ENCODE data around the gene CDK11A. TPM values are rescaled to one million over a fixed set of nuclear protein-coding genes. Genes with fewer than 3 reads are reported as not detected.
"Not testable (repeated sequence)": the region's sequence is repeated elsewhere in the genome, so short reads cannot be mapped to it uniquely, and the experiment has no call there.

The CDK11A gene
- total and polyA plus RNA-seq, 2 experiments from 2014 or later, result 19.5 to 30.9 TPM

- no peak for DNase-seq (ENCODE audit: low spot score)
These were observed 20.4 kb downstream of the CDK11A start for GRCh38 chr1:1703796-1704195.

DNA sequence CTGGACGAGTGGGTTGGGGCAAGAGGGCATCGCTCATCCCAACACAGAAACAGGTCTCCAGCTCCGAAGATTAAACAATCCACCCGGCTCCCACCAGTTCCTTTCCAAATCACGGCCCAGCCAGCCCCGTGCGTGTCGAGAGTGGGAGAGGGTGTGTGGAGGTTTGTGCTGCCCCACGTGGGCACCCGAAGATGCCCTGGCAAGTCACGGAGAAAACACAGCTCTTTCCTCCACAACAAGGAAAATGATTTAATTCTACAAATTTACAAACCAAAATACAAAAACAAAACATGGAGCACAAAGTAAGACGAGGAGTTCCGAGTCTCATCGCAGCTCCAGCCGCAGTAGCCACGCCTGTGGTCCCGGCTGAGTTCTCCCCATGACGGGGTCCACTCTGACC is 21.7 kb downstream of the CDK11A start:
- not testable (repeated sequence) for H3K79me2 ChIP-seq; H3K36me3 ChIP-seq (replicated peaks; ENCODE audit: insufficient read depth, low read depth); H3K27ac ChIP-seq; H3K27me3 ChIP-seq; H3K4me3 ChIP-seq; DNase-seq (ENCODE audit: low spot score); H3K4me1 ChIP-seq (ENCODE audit: insufficient read depth); H3K4me2 ChIP-seq; H3K9me2 ChIP-seq (replicated peaks; ENCODE audit: insufficient read depth); H3K9me3 ChIP-seq (ENCODE audit: low read depth); H2AFZ ChIP-seq; H4K20me1 ChIP-seq (ENCODE audit: insufficient read depth, poor library complexity, severe bottlenecking)
- WGBS (ENCODE audit: low lambda C conversion rate, missing lambda C conversion rate), result 100% methylated on average over 3 of the region's 18 CpGs

More at GRCh38 chr1:1703796-1704195, 20.4 kb downstream of the CDK11A start:
- Histone ChIP-seq H3K27ac (no peak overlapping the region), H3K36me3 (replicated peaks; ENCODE audit: insufficient read depth, low read depth) (no peaks in the 10 kb centered on the region), H3K79me2 (no peaks in the 10 kb centered on the region), H3K9me3 (ENCODE audit: low read depth) (no peaks in the 10 kb centered on the region), H3K4me3 (no peak overlapping the region), H3K9me2 (replicated peaks; ENCODE audit: insufficient read depth) (no peaks in the 10 kb centered on the region), H3K4me2 (no peak overlapping the region), H3K4me1 (ENCODE audit: insufficient read depth) (no peaks in the 10 kb centered on the region), H2AFZ (no peak overlapping the region), H3K27me3 (no peaks in the 10 kb centered on the region), H4K20me1 (ENCODE audit: insufficient read depth, poor library complexity, severe bottlenecking) (no peaks in the 10 kb centered on the region)
- TF ChIP-seq EZH2 (IDR thresholded peaks at IDR 0.05; ENCODE audit: borderline replicate concordance) (no peak), CTCF (IDR thresholded peaks at IDR 0.05; ENCODE audit: poor library complexity) (no peak), EZH2phosphoT487 (IDR thresholded peaks at IDR 0.05; ENCODE audit: low read depth, severe bottlenecking, unreplicated experiment) (no peak)
- 96% methylated on average over 21 of the region's 22 CpGs for whole genome bisulfite sequencing (ENCODE audit: low lambda C conversion rate, missing lambda C conversion rate)

DNA sequence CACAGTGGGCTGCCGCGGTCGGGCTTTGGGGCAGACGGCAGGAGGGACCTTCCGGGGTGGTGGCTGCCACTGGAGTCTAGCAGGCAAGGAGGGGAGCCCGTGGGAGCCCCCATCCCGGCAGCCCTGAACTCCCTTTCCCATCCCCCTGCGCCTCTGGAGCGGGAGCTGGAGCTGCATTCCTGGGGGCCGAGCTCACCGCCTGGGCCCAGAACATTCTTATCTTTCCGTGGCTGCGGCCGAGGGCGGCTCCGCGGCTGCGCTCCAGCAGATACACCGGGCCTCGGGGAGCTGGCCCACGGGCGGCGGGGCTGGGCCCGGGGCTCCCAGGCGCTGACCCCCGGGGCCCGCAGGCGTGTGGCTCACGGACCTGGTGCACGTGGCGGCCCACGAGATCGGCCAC is 23.6 kb downstream of the CDK11A start:
- H3K4me2 ChIP-seq; H3K9me3 ChIP-seq (ENCODE audit: low read depth); H2AFZ ChIP-seq; H4K20me1 ChIP-seq (ENCODE audit: insufficient read depth, poor library complexity, severe bottlenecking); H3K4me1 ChIP-seq (ENCODE audit: insufficient read depth); H3K36me3 ChIP-seq (replicated peaks; ENCODE audit: insufficient read depth, low read depth); DNase-seq (ENCODE audit: low spot score); H3K4me3 ChIP-seq; H3K27me3 ChIP-seq; H3K9me2 ChIP-seq (replicated peaks; ENCODE audit: insufficient read depth); H3K79me2 ChIP-seq; H3K27ac ChIP-seq: not testable (repeated sequence)
- WGBS (ENCODE audit: low lambda C conversion rate, missing lambda C conversion rate), result no CpG with 5 or more reads among the region's 33 CpGs

DNA sequence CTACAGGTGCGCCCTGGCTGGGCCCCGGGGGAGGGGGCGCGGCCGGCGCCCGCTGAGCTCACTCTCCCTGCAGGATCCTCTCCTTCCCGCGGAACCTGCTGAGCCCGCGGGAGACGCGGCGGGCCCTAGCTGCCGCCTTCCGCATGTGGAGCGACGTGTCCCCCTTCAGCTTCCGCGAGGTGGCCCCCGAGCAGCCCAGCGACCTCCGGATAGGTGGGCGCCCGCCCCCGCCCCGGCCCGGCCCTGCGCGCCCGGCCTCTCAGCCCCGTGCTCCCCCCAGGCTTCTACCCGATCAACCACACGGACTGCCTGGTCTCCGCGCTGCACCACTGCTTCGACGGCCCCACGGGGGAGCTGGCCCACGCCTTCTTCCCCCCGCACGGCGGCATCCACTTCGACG is 24.1 kb downstream of the CDK11A start:
- not testable (repeated sequence) for H3K27me3 ChIP-seq; H3K4me1 ChIP-seq (ENCODE audit: insufficient read depth); H3K9me2 ChIP-seq (replicated peaks; ENCODE audit: insufficient read depth); H3K4me2 ChIP-seq; H4K20me1 ChIP-seq (ENCODE audit: insufficient read depth, poor library complexity, severe bottlenecking); H3K4me3 ChIP-seq; H3K79me2 ChIP-seq; H2AFZ ChIP-seq; H3K36me3 ChIP-seq (replicated peaks; ENCODE audit: insufficient read depth, low read depth); DNase-seq (ENCODE audit: low spot score); H3K9me3 ChIP-seq (ENCODE audit: low read depth); H3K27ac ChIP-seq
- WGBS (ENCODE audit: low lambda C conversion rate, missing lambda C conversion rate), result no CpG with 5 or more reads among the region's 45 CpGs

DNA sequence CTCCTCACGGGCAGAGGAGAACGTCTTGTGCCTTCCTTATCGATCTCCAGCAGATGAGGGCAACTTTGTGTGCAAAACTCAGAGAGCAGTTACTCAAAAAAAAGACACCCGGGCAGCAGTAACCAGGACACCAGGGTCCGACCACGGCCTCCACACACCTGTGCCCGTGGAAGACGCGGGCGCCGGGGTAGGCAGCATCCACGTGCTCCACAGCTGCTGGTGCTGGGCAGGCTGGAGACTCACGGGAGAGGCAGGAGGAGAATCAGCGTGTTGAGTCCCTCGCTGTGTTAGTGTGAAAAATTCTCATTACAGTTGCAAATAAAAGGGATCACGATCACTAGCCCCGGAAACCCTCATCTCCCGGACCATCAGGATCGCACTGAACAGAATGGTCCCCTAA is 25.1 kb downstream of the CDK11A start:
- not testable (repeated sequence) for DNase-seq (ENCODE audit: low spot score); H4K20me1 ChIP-seq (ENCODE audit: insufficient read depth, poor library complexity, severe bottlenecking); H3K27ac ChIP-seq; H3K36me3 ChIP-seq (replicated peaks; ENCODE audit: insufficient read depth, low read depth); H2AFZ ChIP-seq; H3K4me2 ChIP-seq; H3K79me2 ChIP-seq; H3K9me3 ChIP-seq (ENCODE audit: low read depth); H3K4me3 ChIP-seq; H3K9me2 ChIP-seq (replicated peaks; ENCODE audit: insufficient read depth); H3K4me1 ChIP-seq (ENCODE audit: insufficient read depth); H3K27me3 ChIP-seq
- WGBS (ENCODE audit: low lambda C conversion rate, missing lambda C conversion rate), result 96% methylated on average over 11 of the region's 19 CpGs

- not testable (repeated sequence) for H3K9me2 ChIP-seq (replicated peaks; ENCODE audit: insufficient read depth); H2AFZ ChIP-seq; H3K9me3 ChIP-seq (ENCODE audit: low read depth); H3K79me2 ChIP-seq; H3K4me1 ChIP-seq (ENCODE audit: insufficient read depth); H3K27ac ChIP-seq; H3K27me3 ChIP-seq; H3K4me3 ChIP-seq; H3K36me3 ChIP-seq (replicated peaks; ENCODE audit: insufficient read depth, low read depth); DNase-seq (ENCODE audit: low spot score); H4K20me1 ChIP-seq (ENCODE audit: insufficient read depth, poor library complexity, severe bottlenecking); H3K4me2 ChIP-seq
- WGBS (ENCODE audit: low lambda C conversion rate, missing lambda C conversion rate), result 86% methylated on average over 21 of the region's 26 CpGs
These were observed 26.6 kb downstream of the CDK11A start for GRCh38 chr1:1697358-1698183.

DNA sequence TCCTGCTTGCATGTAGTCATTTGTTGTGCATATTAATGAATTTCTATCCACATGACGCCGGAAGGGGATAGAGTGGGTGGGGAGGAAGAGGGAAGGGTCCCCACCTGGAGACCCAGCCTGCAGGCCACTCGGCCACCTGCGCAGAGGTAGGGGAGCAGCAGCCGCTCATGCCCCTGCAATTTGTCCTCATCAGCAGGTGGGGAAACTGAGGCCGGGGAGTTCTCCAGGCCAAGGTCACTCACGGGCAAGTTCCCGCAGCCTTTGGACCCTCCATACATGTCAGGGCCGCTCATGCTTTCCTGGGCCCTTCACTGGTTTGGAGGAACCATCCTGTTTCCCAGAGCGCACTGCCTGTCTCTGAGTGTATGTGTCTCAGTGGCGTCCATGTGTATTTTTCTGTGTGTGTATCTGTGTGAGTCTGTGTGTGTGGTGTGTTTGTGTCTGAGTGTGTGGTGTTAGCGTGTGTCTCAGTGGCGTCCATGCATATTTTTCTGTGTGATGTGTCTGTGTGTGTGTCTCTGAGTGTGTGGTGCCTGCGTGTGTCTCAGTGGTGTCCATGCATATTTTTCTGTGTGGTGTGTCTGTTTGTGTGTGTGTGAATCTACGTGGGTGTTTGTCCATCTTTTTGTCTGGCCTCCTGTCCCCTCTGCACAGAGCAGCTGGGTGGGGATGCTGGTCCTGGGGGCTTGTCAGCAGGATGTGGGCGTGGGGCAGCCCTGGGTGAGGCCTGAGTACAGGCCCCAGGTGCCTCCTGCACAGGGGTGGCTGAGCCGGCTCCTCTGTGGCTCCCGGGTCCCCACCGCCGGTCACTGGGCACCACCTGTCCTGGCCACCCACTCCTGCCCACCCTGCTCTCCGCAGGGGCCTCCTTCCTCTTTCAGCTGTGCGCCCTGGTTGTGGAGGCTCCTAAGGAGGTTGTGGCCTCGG is 27.5 kb downstream of the CDK11A start:
- 92% methylated on average over 17 of the region's 23 CpGs for WGBS (ENCODE audit: low lambda C conversion rate, missing lambda C conversion rate)
- not testable (repeated sequence) for H3K9me3 ChIP-seq (ENCODE audit: low read depth); H2AFZ ChIP-seq; H3K79me2 ChIP-seq; H3K4me2 ChIP-seq; H3K9me2 ChIP-seq (replicated peaks; ENCODE audit: insufficient read depth); H3K27me3 ChIP-seq; H3K27ac ChIP-seq; H3K36me3 ChIP-seq (replicated peaks; ENCODE audit: insufficient read depth, low read depth); DNase-seq (ENCODE audit: low spot score); H3K4me3 ChIP-seq; H3K4me1 ChIP-seq (ENCODE audit: insufficient read depth); H4K20me1 ChIP-seq (ENCODE audit: insufficient read depth, poor library complexity, severe bottlenecking)
